ENCODE measurements around the gene PKLR.

PKLR gene

DNA sequence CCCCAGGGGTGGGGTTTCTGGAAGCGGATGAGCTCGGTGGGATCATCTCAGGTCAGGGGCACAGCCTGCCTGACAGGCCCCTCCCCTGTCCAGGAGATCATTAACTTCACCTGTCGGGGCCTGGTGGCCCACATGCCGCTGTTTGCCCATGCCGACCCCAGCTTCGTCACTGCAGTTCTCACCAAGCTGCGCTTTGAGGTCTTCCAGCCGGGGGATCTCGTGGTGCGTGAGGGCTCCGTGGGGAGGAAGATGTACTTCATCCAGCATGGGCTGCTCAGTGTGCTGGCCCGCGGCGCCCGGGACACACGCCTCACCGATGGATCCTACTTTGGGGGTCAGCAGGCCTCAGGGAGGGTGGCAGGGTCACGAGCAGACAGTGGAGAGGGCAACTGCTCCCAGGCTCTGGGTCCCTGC is 15.6 kb downstream of the PKLR start:
- no peak overlapping the region for H3K4me3 ChIP-seq (ENCODE audit: low read length)
- TF ChIP-seq ZNF274 (IDR thresholded peaks at IDR 0.05; ENCODE audit: low read depth, low read length): no peak

DNA sequence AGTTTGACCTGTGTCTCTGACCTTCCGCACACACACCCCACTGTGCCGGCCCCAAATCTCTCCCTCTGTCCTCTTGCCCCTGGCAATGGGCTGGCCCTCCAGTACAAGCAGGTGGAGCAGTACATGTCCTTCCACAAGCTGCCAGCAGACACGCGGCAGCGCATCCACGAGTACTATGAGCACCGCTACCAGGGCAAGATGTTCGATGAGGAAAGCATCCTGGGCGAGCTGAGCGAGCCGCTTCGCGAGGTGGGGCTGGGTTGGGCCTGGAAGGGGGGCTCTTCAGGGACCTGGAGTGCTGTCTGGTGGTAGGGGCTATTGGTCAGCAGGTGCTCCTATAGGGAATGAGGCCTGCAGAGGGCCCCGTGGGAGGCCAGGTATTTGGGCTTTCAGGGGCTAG is 16.2 kb downstream of the PKLR start:
- no peak for TF ChIP-seq ZNF274 (IDR thresholded peaks at IDR 0.05; ENCODE audit: low read depth, low read length)

DNA sequence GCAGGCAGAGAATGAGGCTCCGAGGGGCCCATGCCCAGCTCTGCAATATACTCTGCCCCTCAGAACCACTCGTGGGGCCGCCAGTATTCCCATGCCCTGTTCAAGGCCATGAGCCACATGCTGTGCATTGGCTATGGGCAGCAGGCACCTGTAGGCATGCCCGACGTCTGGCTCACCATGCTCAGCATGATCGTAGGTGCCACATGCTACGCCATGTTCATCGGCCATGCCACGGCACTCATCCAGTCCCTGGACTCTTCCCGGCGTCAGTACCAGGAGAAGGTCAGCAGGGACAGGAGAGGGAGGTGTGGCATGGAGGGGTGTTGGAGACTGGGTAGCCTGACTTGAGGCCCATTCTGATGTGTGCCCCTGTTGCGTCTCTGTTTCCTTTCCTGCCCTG is 16.8 kb downstream of the PKLR start:
- H3K4me3 ChIP-seq (ENCODE audit: low read length): no peak overlapping the region
- no peak for TF ChIP-seq ZNF274 (IDR thresholded peaks at IDR 0.05; ENCODE audit: low read depth, low read length)

More for the DNA sequence above, 16.2 kb downstream of the PKLR start:
- H3K4me3 ChIP-seq (ENCODE audit: low read length): no peak overlapping the region

DNA sequence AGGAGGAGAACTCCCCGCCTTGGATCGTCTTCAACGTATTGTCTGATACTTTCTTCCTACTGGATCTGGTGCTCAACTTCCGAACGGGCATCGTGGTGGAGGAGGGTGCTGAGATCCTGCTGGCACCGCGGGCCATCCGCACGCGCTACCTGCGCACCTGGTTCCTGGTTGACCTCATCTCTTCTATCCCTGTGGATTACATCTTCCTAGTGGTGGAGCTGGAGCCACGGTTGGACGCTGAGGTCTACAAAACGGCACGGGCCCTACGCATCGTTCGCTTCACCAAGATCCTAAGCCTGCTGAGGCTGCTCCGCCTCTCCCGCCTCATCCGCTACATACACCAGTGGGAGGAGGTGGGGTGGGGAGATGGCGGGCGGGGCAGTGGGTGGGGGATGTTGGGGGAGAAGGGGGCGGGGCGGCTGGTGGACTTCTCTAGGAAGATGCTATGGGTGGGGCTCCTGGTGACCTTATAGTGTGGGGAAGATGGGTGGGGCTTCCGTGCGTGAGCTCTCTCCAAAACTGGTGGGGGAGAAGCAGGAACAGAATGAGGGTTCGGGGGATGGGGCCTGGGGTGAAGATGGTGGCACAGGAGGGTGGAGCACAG is 18.6 kb downstream of the PKLR start:
- H3K4me3 ChIP-seq (ENCODE audit: low read length): no peak overlapping the region
- no peak for TF ChIP-seq ZNF274 (IDR thresholded peaks at IDR 0.05; ENCODE audit: low read depth, low read length)

DNA sequence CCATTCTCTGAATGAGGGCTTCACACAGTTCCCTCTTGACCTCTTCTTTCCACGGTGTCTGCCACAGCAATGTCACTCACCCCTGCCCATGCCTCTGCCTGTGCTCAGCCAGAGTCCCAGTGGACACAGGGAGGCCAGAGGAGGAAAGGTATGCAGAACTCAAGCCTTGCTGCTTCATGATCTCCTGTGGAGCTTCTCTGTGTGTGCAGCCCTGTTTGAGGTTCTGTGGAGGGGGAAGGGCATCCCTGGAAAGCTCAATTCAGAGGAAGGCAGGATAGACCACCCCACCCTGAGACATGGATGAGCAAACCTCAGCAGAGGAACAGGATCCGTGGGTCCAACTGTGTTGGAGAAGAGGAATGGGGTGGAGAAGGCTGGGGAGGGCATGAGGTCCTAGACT is 22.0 kb downstream of the PKLR start:
- TF ChIP-seq ZNF274 (IDR thresholded peaks at IDR 0.05; ENCODE audit: low read depth, low read length): no peak

DNA sequence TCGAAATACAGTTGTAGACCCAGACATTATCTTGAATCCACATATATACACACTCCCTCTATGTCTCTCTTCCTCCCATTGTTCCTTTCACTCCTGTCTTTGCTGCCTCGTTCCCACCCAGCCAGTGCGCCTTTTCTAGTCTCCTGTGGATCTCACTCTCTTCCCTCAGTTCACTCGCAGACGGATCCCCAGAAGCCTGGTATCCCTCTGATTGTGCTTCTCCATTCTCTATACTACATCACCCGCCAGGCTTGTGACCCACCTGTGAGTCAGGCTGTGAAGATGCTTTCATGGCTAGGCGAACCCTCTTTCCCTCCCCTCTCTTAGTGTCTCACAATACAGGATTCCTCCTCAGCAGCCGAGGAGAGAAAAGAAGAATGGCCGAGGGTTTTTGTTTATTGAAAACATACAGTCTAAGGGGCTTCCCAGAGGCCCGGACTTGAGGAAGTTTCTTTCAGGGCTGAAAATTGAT is 22.5 kb downstream of the PKLR start:
- no peak overlapping the region for H3K4me3 ChIP-seq (ENCODE audit: low read length)
- TF ChIP-seq ZNF274 (IDR thresholded peaks at IDR 0.05; ENCODE audit: low read depth, low read length): no peak

More for the DNA sequence above, 22.0 kb downstream of the PKLR start:
- H3K4me3 ChIP-seq (ENCODE audit: low read length): no peak overlapping the region

DNA sequence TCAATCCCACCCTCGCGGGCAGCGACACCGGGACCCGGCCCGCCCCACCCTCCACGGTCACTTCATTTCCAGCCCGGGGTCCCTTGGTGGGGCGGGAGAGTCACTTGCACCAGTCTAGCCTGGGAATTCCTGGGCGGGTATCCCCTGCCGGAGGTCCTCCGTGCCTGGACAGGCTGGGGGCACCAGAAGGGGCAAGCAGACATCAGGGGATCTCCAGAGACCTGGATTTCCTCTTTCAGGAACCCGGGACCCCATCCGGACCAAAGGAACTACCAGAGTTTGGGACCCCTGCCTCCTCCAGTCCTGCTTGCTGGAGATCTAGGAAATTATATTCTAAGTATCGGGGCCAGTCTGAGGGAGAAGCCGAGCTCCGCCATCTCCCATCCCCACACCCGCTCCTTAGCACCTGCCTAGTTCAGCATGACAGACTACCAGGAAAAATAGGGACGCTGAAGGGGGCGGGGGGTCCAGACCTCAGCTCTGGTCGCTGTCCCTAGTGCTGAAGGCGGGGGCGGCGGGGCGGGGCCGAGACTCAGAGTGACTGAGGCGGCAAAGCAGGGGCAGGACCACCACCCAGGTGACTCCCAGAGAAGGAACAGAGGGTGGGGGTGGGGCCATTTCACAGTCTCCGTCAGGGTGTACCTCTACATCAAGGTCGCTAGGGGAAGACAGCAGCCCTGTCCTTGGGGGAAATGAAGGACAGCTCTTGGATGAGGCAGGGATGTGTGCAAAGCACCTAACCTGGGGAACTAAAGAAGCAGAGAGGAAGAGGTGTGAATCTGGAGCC is 23.1 kb downstream of the PKLR start:
- H3K4me3 ChIP-seq (ENCODE audit: low read length): peak overlapping the region; percentile 72
- TF ChIP-seq ZNF274 (IDR thresholded peaks at IDR 0.05; ENCODE audit: low read depth, low read length): no peak

DNA sequence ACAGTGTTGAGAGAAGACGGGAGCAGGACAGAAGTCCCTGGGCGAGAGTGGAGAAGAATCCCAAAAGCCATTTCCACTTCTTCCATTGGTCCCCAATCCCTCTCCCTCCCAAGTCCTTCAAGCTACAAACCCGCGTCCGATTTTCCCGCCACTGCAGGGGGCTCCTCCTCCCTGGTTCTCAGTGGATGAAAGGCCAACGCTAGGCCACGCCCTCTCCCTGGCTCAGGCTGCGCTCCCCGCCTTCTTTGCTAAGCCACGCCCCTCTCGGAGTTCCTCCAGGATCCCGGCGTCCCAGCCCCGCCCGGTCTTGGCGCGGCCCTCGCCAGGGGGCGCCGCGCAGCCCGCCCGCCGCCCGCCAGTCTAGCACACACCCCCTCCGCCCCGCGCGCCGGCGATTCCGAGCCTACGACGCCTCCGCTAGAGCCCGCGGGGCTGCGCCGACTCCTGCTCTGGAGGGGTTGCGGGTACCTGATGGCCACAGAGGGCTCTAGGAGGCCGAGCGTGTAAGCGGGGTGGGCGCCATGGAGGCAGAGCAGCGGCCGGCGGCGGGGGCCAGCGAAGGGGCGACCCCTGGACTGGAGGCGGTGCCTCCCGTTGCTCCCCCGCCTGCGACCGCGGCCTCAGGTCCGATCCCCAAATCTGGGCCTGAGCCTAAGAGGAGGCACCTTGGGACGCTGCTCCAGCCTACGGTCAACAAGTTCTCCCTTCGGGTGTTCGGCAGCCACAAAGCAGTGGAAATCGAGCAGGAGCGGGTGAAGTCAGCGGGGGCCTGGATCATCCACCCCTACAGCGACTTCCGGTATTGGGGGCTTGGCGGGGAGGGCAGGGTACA is 24.0 kb downstream of the PKLR start, which contains the start of gene HCN3:
TSS of gene HCN3 (plus strand) at position 394 of the 832 bp plus-strand sequence. CDS start at position 522, 128 bp downstream.
- TF ChIP-seq ZNF274 (IDR thresholded peaks at IDR 0.05; ENCODE audit: low read depth, low read length): no peak

DNA sequence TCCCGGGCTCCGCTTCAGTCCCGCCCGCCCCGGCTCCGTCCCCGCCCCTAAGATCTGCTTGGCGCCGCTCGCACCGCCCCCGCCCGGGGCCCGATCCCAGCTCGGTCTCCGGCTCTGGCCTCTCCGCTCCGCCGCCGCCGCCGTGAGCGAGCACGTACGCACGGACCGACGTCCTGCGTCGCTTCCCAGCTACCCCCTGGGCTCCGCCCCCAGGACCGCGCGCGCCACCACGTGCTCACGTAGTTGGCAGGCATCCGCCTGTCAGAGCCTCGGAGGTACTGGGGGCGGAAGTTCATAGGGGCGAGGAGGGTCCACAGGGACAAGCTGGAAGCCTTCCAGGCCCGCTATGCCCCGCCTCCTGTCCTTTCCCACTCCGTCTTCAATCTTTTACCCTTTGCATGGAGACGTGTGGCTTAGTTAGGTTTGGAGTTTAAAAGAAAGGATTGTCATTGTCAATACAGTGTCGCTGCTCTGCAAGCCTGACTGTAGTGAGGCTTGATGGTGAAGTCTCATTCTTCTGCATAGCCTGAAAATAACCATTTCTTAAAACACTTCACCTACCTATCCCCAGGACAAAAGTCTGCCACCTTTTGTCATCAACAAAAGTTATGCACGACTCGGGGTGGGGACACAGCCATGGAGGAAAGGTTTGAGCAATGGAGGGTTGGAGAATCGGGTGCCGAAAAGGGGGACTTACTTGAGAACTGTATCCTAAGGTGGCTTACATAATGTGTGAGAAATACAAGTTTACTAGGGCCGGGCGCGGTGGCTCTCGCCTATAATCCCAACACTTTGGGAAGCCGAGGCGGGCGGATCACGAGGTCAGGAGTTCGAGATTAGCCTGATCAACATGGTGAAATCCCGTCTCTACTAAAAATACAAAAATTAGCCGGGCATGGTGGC is 27.6 kb downstream of the PKLR start, which contains the start of gene CLK2:
TSS of gene CLK2 (minus strand) at position 162 of the 903 bp plus-strand sequence. CDS start 2,527 bp downstream, outside the sequence.
- peak within 1 kb of the TSS; percentile 98 for H3K4me3 ChIP-seq (ENCODE audit: low read length)
- no peak for TF ChIP-seq ZNF274 (IDR thresholded peaks at IDR 0.05; ENCODE audit: low read depth, low read length)

More for the DNA sequence above, 24.0 kb downstream of the PKLR start, which contains the start of gene HCN3:
- H3K4me3 ChIP-seq (ENCODE audit: low read length): peak within 1 kb of the TSS; percentile 72

DNA sequence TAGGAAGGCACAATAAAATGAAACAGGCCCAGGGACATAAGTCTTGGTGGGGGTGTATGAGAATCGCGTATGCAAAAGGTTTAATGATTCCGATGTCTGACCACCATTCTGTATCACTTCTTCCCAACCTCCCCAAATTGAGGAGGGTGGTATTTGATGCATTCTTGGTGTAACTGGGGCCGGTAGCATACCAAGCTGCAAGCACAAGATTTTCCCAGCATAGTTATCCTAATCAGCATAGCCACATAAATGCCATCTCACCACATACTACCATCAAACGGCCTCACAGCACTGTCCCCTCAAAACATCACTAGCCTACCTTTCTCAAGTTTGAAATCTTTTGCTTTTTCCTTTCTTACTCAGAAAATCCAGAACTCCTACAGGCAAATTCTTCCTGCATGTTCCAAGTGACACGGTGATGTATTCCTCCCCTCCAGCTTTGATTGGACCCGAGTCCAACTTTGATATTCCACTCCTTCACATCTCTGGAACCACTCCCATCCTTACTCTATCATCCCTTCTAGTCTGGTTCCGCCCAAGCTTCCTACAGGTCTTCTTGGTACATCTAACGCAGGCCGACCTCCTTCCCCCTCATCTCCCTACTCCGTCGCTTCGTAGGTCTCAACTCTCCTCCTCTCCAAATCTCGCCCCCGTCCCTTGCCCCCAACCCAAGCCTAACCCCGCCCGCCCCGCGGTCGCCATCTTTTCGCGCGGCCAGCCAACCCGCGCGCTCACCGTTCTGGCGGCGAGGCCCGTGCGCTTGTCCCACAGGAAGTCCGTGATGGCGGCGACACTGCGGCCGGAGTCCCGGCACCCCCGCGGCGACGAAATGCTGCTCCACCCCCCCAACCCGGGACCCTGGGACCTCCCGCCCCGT is 28.5 kb downstream of the PKLR start:
- peak overlapping the region; percentile 98 for H3K4me3 ChIP-seq (ENCODE audit: low read length)

DNA sequence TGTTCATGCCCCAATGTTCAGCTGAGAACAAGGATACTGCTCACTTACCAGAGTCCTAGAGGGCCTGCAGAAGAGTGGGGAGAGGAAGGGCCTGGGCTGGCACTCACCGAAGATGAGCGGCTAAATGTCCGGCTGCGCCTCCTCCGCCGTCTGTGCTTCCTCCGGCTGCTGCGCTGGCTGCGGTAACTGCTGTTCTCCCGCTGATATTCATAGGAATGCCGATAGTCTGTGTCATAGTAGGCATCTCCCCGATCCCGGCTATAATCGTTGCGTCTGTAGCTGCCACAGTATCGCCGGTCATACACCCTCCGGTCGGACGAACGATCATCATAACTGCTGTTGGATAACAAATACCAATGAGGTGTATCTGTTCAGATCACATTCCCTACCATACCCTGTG is 31.9 kb downstream of the PKLR start:
- TF ChIP-seq ZNF274 (IDR thresholded peaks at IDR 0.05; ENCODE audit: low read depth, low read length): no peak
- H3K4me3 ChIP-seq (ENCODE audit: low read length): no peak overlapping the region

More for the DNA sequence above, 28.5 kb downstream of the PKLR start:
- TF ChIP-seq ZNF274 (IDR thresholded peaks at IDR 0.05; ENCODE audit: low read depth, low read length): no peak

DNA sequence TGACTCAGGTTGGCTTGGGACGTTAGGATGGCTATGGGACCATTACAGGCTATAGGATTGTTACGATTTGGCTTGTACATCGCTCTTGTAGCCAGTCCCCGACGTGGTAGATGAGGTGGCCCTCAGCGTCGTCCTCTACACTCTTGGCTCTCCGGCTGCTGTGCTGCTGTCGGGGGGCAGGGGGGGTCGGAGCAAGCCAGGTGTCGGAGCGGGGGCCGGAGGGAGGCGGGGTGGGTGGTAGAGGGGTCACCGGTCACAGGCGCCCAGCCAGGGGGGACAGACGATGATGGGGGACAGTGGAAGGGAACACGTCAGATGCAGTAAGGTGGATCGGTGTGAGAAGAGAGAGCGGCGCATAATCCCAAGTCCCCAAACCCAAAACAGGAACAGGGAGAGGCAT is 32.6 kb downstream of the PKLR start:
- no peak overlapping the region for H3K4me3 ChIP-seq (ENCODE audit: low read length)

More for the DNA sequence above, 32.6 kb downstream of the PKLR start:
- no peak for TF ChIP-seq ZNF274 (IDR thresholded peaks at IDR 0.05; ENCODE audit: low read depth, low read length)
